SK-N-SH treated with all-trans-retinoic acid at 6 μM for 48 hours (cell line): ENCODE measurements around the gene FAM217A.

Source experiments
- ARNTL ChIP-seq: fragments of 450-650 bp; formaldehyde crosslinking; IDR thresholded peaks from 2 replicates; pipeline ENCODE4 v1.5.0; 2020; ENCODE audit warnings: low read depth, mild to moderate bottlenecking, moderate library complexity, borderline replicate concordance
- OSR1 ChIP-seq: fragments of 250-450 bp; sonication (Bioruptor Pico); IDR thresholded peaks from 2 replicates; pipeline ENCODE4 v1.8.0; 2022; ENCODE audit warnings: moderate library complexity, mild to moderate bottlenecking, inconsistent platforms
- PATZ1 ChIP-seq: fragments of 250-450 bp; sonication (Bioruptor Pico); IDR thresholded peaks from 2 replicates; pipeline ENCODE4 v1.8.0; 2020; ENCODE audit warnings: mild to moderate bottlenecking, moderate library complexity, borderline replicate concordance
- PPARA ChIP-seq: fragments of 250-450 bp; sonication (Bioruptor Pico); IDR thresholded peaks from 2 replicates; pipeline ENCODE4 v1.5.0; 2020; ENCODE audit warnings: mild to moderate bottlenecking, borderline replicate concordance
- SNAI2 ChIP-seq: fragments of 250-450 bp; sonication (Bioruptor Pico); IDR thresholded peaks from 2 replicates; pipeline ENCODE4 v1.5.0; 2020; ENCODE audit warnings: mild to moderate bottlenecking, moderate library complexity
- ZFP3 ChIP-seq: fragments of 250-450 bp; sonication (Bioruptor Pico); IDR thresholded peaks from 2 replicates; pipeline ENCODE4 v1.5.0; 2020; ENCODE audit warnings: mild to moderate bottlenecking, moderate library complexity
- ZFP30 ChIP-seq: fragments of 450-650 bp; formaldehyde crosslinking; IDR thresholded peaks from 2 replicates; pipeline ENCODE4 v1.5.0; 2022; ENCODE audit warnings: mild to moderate bottlenecking, moderate library complexity

- TF ChIP-seq PATZ1 (CRISPR knock-in tag) (no peak), ARNTL (CRISPR knock-in tag) (no peak), PPARA (CRISPR knock-in tag) (no peak), ZFP30 (CRISPR knock-in tag) (no peak), OSR1 (CRISPR knock-in tag) (no peak), ZFP3 (CRISPR knock-in tag) (no peak), SNAI2 (CRISPR knock-in tag) (no peak)
Measured at GRCh38 chr6:4020822-4021132, 58.2 kb downstream of the FAM217A start.
